NCI-H526 treated with DMSO at 0.1 percent for 48 hours (cell line): ENCODE measurements around the gene NPHS1.
A peak's percentile ranks its signal among the peaks of the same experiment; 100 is the strongest.
"Not testable (repeated sequence)": the region's sequence is repeated elsewhere in the genome, so short reads cannot be mapped to it uniquely, and the experiment has no call there.

ENCODE experiments used
- DNase-seq: peaks from one replicate; lab custom pipeline; 2025; lab: John Stamatoyannopoulos, UW

The NPHS1 gene

GRCh38 chr19:35848486-35848885 lies 3.8 kb downstream of the NPHS1 start:
- no peak for DNase-seq

- no peak for DNase-seq
Observed at GRCh38 chr19:35847911-35848310, 4.4 kb downstream of the NPHS1 start.

GRCh38 chr19:35846038-35846668 lies 6.2 kb downstream of the NPHS1 start:
- DNase-seq: peak; percentile 33

GRCh38 chr19:35845215-35846037 lies 6.9 kb downstream of the NPHS1 start:
- no peak for DNase-seq

GRCh38 chr19:35844482-35845214 lies 7.7 kb downstream of the NPHS1 start:
- no peak for DNase-seq

- DNase-seq: peak; percentile 74
Observed at GRCh38 chr19:35843676-35844481, 8.4 kb downstream of the NPHS1 start.

GRCh38 chr19:35842666-35843272 lies 9.5 kb downstream of the NPHS1 start:
- DNase-seq: no peak

- DNase-seq: no peak
Observed at GRCh38 chr19:35841961-35842595, 10.2 kb downstream of the NPHS1 start.

GRCh38 chr19:35836096-35836495 lies 16.2 kb downstream of the NPHS1 start:
- not testable (repeated sequence) for DNase-seq

- DNase-seq: no peak
Observed at GRCh38 chr19:35833972-35834371, 18.3 kb downstream of the NPHS1 start.

- DNase-seq: no peak
Observed at GRCh38 chr19:35832054-35832453, 20.2 kb downstream of the NPHS1 start.

- no peak for DNase-seq
Observed at GRCh38 chr19:35830986-35831385, 21.3 kb downstream of the NPHS1 start.

GRCh38 chr19:35828692-35829301 lies 23.5 kb downstream of the NPHS1 start:
- no peak for DNase-seq

GRCh38 chr19:35824150-35824549 lies 28.2 kb downstream of the NPHS1 start:
- no peak for DNase-seq

- no peak for DNase-seq
Observed at GRCh38 chr19:35822579-35822978, 29.7 kb downstream of the NPHS1 start.

- no peak for DNase-seq
Observed at GRCh38 chr19:35818445-35818844, 33.9 kb downstream of the NPHS1 start.

GRCh38 chr19:35816846-35817245 lies 35.5 kb downstream of the NPHS1 start:
- no peak for DNase-seq

- DNase-seq: no peak
Observed at GRCh38 chr19:35816262-35816661, 36.0 kb downstream of the NPHS1 start.

GRCh38 chr19:35813043-35813890 lies 39.0 kb downstream of the NPHS1 start:
- no peak for DNase-seq
